Liver (tissue), 9 donors: ENCODE measurements around the gene SLC43A3. TPM values are rescaled to one million over a fixed set of nuclear protein-coding genes. Genes with fewer than 3 reads are reported as not detected.

ENCODE experiments used
- DNase-seq: peaks from one replicate; pipeline ENCODE4 v3.0.0-alpha.2; 2017; ENCODE audit warnings: low spot score
- H3K27ac ChIP-seq, 2 donors: one replicate each; pipeline ENCODE4 v1.7.0; 2013; ENCODE audit warnings: inconsistent platforms in 2 of 2, low read length in 2 of 2, control low read depth in 1 of 2, low read depth in 1 of 2, mild to moderate bottlenecking in 1 of 2
- H3K27me3 ChIP-seq, 4 donors: one replicate each; pipeline versions ENCODE4 v1.6.1 to v1.7.0; 2013; ENCODE audit warnings: low read length in 3 of 4, inconsistent platforms in 1 of 4, mild to moderate bottlenecking in 1 of 4, moderate library complexity in 1 of 4; ENCODE audit not compliant: control insufficient read depth in 4 of 4, insufficient read depth in 4 of 4
- H3K36me3 ChIP-seq, 4 donors: one replicate each; pipeline versions ENCODE4 v1.6.1 to v1.7.0; 2013; ENCODE audit warnings: low read length in 3 of 4, mild to moderate bottlenecking in 3 of 4, low read depth in 1 of 4, moderate library complexity in 1 of 4; ENCODE audit not compliant: control insufficient read depth in 4 of 4, insufficient read depth in 3 of 4
- H3K4me1 ChIP-seq, 4 donors: one replicate each; pipeline versions ENCODE4 v1.6.1 to v1.7.0; 2013; ENCODE audit warnings: low read length in 3 of 4, mild to moderate bottlenecking in 3 of 4, moderate library complexity in 1 of 4; ENCODE audit not compliant: control insufficient read depth in 4 of 4, insufficient read depth in 4 of 4
- H3K4me3 ChIP-seq, 3 donors: one replicate each; pipeline versions ENCODE4 v1.6.1 to v1.7.0; 2013; ENCODE audit warnings: low read length in 3 of 3, control low read depth in 1 of 3, low read depth in 1 of 3, mild to moderate bottlenecking in 1 of 3
- H3K9ac ChIP-seq, 2 donors: one replicate each; pipeline ENCODE4 v1.7.0; 2013; ENCODE audit warnings: low read length in 2 of 2, mild to moderate bottlenecking in 2 of 2, moderate library complexity in 2 of 2, control low read depth in 1 of 2, low read depth in 1 of 2
- H3K9me3 ChIP-seq, 4 donors: one replicate each; pipeline versions ENCODE4 v1.6.1 to v1.7.0; 2013; ENCODE audit warnings: low read length in 3 of 4; ENCODE audit not compliant: control insufficient read depth in 4 of 4
- EGR1 ChIP-seq, 2 donors: IDR thresholded peaks; 2 replicates each; pipeline ENCODE4 v1.6.1; 2016 to 2018; ENCODE audit warnings: antibody characterized with exemption in 2 of 2, low read depth in 2 of 2
- FOXA1 ChIP-seq: IDR thresholded peaks from 2 replicates; pipeline ENCODE4 v1.6.1; 2016; ENCODE audit warnings: antibody characterized with exemption
- FOXA2 ChIP-seq: IDR thresholded peaks from 2 replicates; pipeline ENCODE4 v1.6.1; 2016; ENCODE audit warnings: antibody characterized with exemption
- GABPA ChIP-seq, 2 donors: IDR thresholded peaks in 1 of 2; conservative IDR thresholded peaks in 1 of 2; 2 replicates each; pipeline ENCODE4 v1.6.1; 2016; ENCODE audit warnings: antibody characterized with exemption in 2 of 2, mild to moderate bottlenecking in 1 of 2, moderate library complexity in 1 of 2
- HNF4A ChIP-seq, 2 donors: conservative IDR thresholded peaks; 2 replicates each; pipeline ENCODE4 v1.6.1; 2016; ENCODE audit warnings: antibody characterized with exemption in 2 of 2, mild to moderate bottlenecking in 2 of 2
- HNF4G ChIP-seq: IDR thresholded peaks from 2 replicates; pipeline ENCODE4 v1.6.1; 2016; ENCODE audit warnings: antibody characterized with exemption
- JUND ChIP-seq, 2 donors: IDR thresholded peaks; 2 replicates each; pipeline ENCODE4 v1.6.1; 2016; ENCODE audit warnings: antibody characterized with exemption in 2 of 2
- NR2F2 ChIP-seq: IDR thresholded peaks from 2 replicates; pipeline ENCODE4 v1.6.1; 2016; ENCODE audit warnings: antibody characterized with exemption
- RAD21 ChIP-seq, 2 donors: IDR thresholded peaks; 2 replicates each; pipeline ENCODE4 v1.6.1; 2016; ENCODE audit warnings: antibody characterized with exemption in 2 of 2, mild to moderate bottlenecking in 2 of 2
- RXRA ChIP-seq, 2 donors: IDR thresholded peaks; 2 replicates each; pipeline ENCODE4 v1.6.1; 2017 to 2018; ENCODE audit warnings: antibody characterized with exemption in 2 of 2, mild to moderate bottlenecking in 1 of 2
- SP1 ChIP-seq: IDR thresholded peaks from 2 replicates; pipeline ENCODE4 v1.6.1; 2018; ENCODE audit warnings: antibody characterized with exemption, mild to moderate bottlenecking
- TAF1 ChIP-seq: conservative IDR thresholded peaks from 2 replicates; pipeline ENCODE4 v1.6.1; 2016; ENCODE audit warnings: antibody characterized with exemption, mild to moderate bottlenecking
- YY1 ChIP-seq: IDR thresholded peaks from 2 replicates; pipeline ENCODE4 v1.6.1; 2016; ENCODE audit warnings: antibody characterized with exemption, mild to moderate bottlenecking
- WGBS: extraction: QIAGEN DNeasy Blood & Tissue Kit; methylation state at CpG from one replicate; pipeline ENCODE4 v1.1.7; 2013; 5-methylcytosine and 5-hydroxymethylcytosine counted together
- polyA plus RNA-seq, 2 donors: library from polyadenylated mRNA; stranded (reverse) in 1 of 2; unstranded in 1 of 2; fragments of 200-250 nt in 1 of 2; fragments of >200 nt in 1 of 2; fragmentation: Nextera tagmentation in 1 of 2; extraction: Ambion mirVana in 1 of 2; gene quantifications; one replicate each; pipeline versions ENCODE4 v1.2.1 to v1.2.3, GENCODE V29; 2013 to 2015
- total RNA-seq, 2 donors: library from RNA; depleted of rRNA; stranded (reverse); fragments of >200 nt; gene quantifications; one replicate each; pipeline ENCODE4 v1.2.3, GENCODE V29; 2014
- TF ChIP-seq, protein P1 (sequence below): IDR thresholded peaks from 2 replicates; pipeline ENCODE4 v1.6.1; 2016; ENCODE audit warnings: antibody characterized with exemption
- TF ChIP-seq, protein P2 (sequence below): fragments of 150-350 bp; IDR thresholded peaks from 2 replicates; pipeline ENCODE4 v1.5.1; 2017; ENCODE audit warnings: improper control_type of control experiment, low read depth, low read length; ENCODE audit not compliant: missing input control
- TF ChIP-seq, protein P3 (sequence below): IDR thresholded peaks from 2 replicates; pipeline ENCODE4 v1.6.1; 2016; ENCODE audit warnings: antibody characterized with exemption
- TF ChIP-seq, protein P4 (sequence below): IDR thresholded peaks from 2 replicates; pipeline ENCODE4 v1.6.1; 2016; ENCODE audit warnings: antibody characterized with exemption
- TF ChIP-seq, protein P5 (sequence below): IDR thresholded peaks from 2 replicates; pipeline ENCODE4 v1.6.1; 2016; ENCODE audit warnings: antibody characterized with exemption, mild to moderate bottlenecking
- donor health status: healthy.
- donor health status: healthy.
- donor health status: healthy.
- donor health status: healthy.
- donor health status: healthy.

Gene SLC43A3
- total and polyA plus RNA-seq, 4 donors = 47.2 to 152 (median 93.0) TPM

DNA sequence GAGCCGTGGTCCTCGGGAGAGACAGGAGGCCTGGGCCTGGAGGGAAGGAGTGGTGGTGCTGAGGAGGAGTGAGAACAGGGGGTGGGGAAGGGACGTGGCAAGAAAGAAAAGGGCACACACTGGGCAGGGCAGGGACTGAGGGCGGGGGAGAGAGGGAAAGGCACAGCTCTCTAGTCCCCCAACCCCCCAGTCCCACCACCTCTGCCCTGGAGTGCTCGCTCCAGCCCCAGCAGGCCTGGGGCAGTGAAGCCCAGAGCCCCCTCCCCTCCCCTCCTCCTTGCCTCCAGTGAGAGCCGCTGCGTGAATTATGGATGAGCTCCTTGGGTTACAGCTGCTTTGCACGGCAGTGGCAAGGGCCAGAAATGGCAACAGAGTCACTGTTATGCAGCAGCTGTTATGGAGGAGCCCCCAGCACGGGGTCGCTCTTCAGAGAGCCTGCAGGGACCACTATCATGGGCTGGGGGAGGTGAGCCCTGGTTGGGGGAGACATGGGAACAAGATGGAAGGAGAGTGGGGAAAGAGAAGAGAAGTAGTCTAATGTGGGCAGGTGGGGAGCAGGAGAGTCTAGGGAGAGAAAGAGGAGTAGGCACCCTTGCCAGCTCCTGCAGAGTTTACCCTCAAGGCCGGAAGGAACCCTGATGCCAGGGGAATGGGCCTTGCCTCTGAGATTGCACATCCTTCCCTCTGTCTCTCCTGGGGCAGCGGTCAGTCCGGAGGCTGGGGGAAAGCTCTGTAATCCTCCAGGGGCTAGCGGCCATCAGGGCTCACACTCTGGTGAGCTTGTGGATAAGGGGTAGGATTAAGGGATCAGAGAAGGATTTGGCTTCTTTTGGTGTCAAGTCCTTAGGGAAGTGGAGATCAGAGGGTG lies 37.0 kb upstream of the SLC43A3 start:
- TF ChIP-seq, protein P1, sequence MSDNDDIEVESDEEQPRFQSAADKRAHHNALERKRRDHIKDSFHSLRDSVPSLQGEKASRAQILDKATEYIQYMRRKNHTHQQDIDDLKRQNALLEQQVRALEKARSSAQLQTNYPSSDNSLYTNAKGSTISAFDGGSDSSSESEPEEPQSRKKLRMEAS = no peak
- TF ChIP-seq FOXA1 (no peak), NR2F2 (no peak), YY1 (no peak), GABPA (IDR thresholded peaks at IDR 0.05 in 1 of 2, conservative IDR thresholded peaks at IDR 0.05 in 1 of 2) (no peak), HNF4G (no peak), JUND (IDR thresholded peaks at IDR 0.05) (no peak), RXRA (IDR thresholded peaks at IDR 0.05) (no peak), RAD21 (IDR thresholded peaks at IDR 0.05) (no peak), FOXA2 (no peak), EGR1 (IDR thresholded peaks at IDR 0.05; ENCODE audit: low read depth in 2 of 2) (no peak), SP1 (no peak), HNF4A (conservative IDR thresholded peaks at IDR 0.05) (no peak), TAF1 (no peak)
- TF ChIP-seq, protein P2, sequence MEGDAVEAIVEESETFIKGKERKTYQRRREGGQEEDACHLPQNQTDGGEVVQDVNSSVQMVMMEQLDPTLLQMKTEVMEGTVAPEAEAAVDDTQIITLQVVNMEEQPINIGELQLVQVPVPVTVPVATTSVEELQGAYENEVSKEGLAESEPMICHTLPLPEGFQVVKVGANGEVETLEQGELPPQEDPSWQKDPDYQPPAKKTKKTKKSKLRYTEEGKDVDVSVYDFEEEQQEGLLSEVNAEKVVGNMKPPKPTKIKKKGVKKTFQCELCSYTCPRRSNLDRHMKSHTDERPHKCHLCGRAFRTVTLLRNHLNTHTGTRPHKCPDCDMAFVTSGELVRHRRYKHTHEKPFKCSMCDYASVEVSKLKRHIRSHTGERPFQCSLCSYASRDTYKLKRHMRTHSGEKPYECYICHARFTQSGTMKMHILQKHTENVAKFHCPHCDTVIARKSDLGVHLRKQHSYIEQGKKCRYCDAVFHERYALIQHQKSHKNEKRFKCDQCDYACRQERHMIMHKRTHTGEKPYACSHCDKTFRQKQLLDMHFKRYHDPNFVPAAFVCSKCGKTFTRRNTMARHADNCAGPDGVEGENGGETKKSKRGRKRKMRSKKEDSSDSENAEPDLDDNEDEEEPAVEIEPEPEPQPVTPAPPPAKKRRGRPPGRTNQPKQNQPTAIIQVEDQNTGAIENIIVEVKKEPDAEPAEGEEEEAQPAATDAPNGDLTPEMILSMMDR = no peak
- TF ChIP-seq, protein P3, sequence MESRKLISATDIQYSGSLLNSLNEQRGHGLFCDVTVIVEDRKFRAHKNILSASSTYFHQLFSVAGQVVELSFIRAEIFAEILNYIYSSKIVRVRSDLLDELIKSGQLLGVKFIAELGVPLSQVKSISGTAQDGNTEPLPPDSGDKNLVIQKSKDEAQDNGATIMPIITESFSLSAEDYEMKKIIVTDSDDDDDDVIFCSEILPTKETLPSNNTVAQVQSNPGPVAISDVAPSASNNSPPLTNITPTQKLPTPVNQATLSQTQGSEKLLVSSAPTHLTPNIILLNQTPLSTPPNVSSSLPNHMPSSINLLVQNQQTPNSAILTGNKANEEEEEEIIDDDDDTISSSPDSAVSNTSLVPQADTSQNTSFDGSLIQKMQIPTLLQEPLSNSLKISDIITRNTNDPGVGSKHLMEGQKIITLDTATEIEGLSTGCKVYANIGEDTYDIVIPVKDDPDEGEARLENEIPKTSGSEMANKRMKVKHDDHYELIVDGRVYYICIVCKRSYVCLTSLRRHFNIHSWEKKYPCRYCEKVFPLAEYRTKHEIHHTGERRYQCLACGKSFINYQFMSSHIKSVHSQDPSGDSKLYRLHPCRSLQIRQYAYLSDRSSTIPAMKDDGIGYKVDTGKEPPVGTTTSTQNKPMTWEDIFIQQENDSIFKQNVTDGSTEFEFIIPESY = no peak
- TF ChIP-seq, protein P4, sequence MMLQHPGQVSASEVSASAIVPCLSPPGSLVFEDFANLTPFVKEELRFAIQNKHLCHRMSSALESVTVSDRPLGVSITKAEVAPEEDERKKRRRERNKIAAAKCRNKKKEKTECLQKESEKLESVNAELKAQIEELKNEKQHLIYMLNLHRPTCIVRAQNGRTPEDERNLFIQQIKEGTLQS = no peak
- TF ChIP-seq, protein P5, sequence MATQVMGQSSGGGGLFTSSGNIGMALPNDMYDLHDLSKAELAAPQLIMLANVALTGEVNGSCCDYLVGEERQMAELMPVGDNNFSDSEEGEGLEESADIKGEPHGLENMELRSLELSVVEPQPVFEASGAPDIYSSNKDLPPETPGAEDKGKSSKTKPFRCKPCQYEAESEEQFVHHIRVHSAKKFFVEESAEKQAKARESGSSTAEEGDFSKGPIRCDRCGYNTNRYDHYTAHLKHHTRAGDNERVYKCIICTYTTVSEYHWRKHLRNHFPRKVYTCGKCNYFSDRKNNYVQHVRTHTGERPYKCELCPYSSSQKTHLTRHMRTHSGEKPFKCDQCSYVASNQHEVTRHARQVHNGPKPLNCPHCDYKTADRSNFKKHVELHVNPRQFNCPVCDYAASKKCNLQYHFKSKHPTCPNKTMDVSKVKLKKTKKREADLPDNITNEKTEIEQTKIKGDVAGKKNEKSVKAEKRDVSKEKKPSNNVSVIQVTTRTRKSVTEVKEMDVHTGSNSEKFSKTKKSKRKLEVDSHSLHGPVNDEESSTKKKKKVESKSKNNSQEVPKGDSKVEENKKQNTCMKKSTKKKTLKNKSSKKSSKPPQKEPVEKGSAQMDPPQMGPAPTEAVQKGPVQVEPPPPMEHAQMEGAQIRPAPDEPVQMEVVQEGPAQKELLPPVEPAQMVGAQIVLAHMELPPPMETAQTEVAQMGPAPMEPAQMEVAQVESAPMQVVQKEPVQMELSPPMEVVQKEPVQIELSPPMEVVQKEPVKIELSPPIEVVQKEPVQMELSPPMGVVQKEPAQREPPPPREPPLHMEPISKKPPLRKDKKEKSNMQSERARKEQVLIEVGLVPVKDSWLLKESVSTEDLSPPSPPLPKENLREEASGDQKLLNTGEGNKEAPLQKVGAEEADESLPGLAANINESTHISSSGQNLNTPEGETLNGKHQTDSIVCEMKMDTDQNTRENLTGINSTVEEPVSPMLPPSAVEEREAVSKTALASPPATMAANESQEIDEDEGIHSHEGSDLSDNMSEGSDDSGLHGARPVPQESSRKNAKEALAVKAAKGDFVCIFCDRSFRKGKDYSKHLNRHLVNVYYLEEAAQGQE = no peak
- Histone ChIP-seq H3K9ac (no peak overlapping the region), H3K27ac (no peak overlapping the region), H3K36me3 (peaks cover 0 to 11% (median 3%) of the 10 kb centered on the region in 4 donors), H3K4me1 (peaks cover 8 to 34% (median 30%) of the 10 kb centered on the region in 4 donors), H3K27me3 (no peaks in the 10 kb centered on the region), H3K4me3 (no peak overlapping the region), H3K9me3 (no peaks in the 10 kb centered on the region)
- WGBS = 80% methylated on average over 14 of the region's 14 CpGs
- no peak for DNase-seq
